AG08396 (cell line): ENCODE data around the gene ABHD12.
"Not testable (repeated sequence)": the region's sequence is repeated elsewhere in the genome, so short reads cannot be mapped to it uniquely, and the experiment has no call there.

Experiments
- DNase-seq: peaks from one replicate; pipeline ENCODE4 v3.0.0; 2012; ENCODE audit warnings: low spot score, mixed read lengths

ABHD12 gene

GRCh38 chr20:25353747-25354705 lies 36.6 kb downstream of the ABHD12 start:
- DNase-seq: no peak

GRCh38 chr20:25353353-25353746 lies 37.3 kb downstream of the ABHD12 start:
- no peak for DNase-seq

DNA sequence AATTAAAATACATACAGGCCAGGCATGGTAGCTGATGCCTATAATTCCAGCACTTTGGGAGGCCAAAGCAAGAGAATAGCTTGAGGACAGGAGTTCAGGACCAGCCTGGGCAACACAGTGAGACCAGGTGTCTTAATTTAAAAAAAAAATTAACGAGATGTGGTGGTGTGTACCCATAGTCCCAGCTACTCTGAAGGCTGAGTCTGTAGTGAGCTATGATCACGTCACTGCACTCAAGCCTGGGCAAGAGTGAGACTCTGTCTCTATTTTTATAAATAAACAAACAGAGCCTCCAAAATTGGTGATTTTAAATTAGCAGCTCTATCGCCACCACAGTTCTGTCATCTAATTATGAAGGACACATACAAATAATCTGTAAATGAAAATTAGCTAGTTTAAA lies 37.9 kb downstream of the ABHD12 start:
- no peak for DNase-seq

- DNase-seq: no peak
These were observed 39.6 kb downstream of the ABHD12 start for GRCh38 chr20:25351024-25351360.

GRCh38 chr20:25346349-25346748 lies 44.3 kb downstream of the ABHD12 start:
- no peak for DNase-seq

DNA sequence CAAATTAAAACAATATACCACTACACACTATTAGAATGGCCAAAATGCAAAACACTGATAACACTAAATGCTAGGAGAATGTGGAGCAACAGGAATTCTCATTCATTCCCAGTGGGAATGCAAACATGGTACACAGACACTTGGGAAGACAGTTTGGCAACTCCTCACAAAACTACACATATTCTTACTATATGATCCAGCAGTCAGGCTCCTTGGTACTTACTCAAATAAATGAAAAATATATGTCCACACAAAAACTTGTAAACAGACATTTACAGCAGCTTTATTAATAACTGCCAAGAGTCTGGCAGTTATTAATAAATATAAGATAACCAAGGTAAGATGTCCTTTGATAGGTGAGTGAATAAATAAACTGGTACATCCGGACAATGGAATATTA lies 44.9 kb downstream of the ABHD12 start:
- DNase-seq: no peak

- DNase-seq: no peak
These were observed 46.0 kb downstream of the ABHD12 start for GRCh38 chr20:25344634-25345033.

- no peak for DNase-seq
These were observed 48.6 kb downstream of the ABHD12 start for GRCh38 chr20:25341716-25342680.

- DNase-seq: no peak
These were observed 50.3 kb downstream of the ABHD12 start for GRCh38 chr20:25340380-25340779.

DNA sequence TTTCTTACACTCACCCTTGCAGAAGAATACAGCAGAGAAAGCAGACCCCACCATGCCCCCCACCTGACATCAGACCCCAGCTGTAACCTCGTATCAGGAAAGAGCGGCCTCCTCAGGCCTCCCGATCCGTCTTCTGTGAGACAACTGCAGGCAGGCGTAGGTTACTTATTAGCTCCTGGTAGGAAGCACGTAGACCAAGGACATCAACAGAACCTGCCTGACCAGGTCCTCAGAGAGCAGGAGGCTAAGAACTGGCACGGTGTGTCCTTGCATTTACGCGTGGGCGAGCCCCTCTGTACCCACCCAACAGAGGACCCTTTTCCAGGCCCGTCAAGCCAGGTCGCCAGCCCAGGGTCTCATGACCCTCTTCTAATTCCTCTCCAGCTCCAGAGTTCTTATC lies 51.0 kb downstream of the ABHD12 start:
- DNase-seq: no peak

DNA sequence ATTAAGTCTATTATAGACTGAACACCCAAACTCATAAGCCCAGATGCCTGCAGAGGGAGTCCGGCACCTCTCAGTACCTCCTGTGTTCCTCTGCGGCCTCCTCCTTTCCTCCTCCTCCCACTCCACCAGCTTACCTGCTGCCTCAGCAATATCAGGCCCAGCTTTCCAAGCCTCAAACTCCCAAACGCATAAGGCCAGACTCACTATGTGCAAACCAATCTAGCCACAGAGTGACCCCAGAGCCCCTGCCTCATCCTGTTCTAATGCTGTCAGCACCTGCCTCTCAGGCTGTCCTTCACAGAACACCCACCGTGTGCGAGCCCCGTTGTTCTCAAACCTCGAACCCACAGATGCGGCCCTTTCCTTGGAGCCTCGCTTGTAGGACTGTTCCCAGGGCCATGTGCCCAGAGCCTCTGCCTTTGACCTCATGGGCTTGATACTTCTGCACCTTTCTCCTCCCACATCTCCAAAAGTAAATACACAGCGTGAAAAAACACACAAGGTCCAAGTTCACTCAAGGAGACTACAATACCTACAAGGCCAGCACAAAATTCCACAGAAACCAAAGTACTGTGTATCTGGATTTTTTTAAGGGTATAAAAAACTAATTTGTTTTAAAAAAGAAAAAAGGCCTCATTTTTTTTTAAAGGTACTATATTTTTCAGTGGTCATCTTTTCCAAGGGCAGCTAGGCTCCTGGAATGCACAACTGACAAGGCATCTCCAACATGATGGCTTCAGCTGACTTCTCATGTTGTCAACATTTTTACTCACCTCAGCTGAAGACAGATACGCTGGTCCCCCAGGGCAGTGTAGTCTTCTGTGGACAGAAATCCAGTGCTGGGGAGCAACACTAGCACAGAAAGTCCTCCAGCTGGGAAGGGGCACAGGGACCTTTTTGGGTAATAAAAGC lies 52.3 kb downstream of the ABHD12 start:
- no peak for DNase-seq

DNA sequence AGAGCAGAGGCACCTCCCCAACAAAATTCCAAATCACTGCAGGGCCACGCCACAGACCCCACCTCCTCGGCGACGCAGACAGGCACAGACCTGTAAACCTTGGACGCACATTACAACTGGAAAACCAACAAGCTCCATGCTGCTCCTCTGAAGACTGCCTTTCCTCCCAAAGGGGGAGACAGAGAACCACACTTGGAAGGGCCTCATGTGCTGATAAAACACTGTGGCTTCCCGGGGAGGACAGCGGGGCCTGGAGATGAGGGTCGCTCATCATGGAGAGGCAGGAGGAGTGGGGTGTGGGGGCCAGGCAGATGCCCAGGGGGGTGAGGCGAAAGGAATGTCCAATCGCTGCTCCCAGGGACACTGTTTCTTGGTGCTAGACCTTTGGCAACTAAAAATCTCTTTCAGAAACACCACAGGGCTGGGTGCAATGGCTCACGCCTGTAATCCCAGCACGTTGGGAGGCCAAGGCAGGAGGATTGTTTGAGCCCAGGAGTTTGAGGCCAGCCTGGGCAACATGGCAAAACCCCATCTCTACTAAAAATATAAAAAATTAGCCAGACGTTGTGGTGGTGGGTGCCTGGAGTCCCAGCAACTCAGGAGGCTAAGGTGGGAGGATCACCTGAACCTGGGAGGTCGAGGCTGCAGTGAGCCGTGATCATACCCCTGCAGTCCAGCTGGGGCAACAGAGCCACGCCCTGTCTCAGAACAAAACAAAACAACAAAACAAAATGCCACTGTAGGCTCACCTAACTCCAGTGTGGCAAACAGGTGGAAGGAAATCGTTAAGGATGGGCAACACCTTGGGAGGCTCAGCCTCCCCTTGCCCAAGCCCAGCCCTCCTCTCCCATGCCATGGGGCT lies 53.8 kb downstream of the ABHD12 start:
- no peak for DNase-seq

GRCh38 chr20:25334972-25335371 lies 55.7 kb downstream of the ABHD12 start:
- DNase-seq: not testable (repeated sequence)

- no peak for DNase-seq
These were observed 61.6 kb downstream of the ABHD12 start for GRCh38 chr20:25328954-25329498.

GRCh38 chr20:25327521-25328235 lies 63.0 kb downstream of the ABHD12 start:
- DNase-seq: no peak

DNA sequence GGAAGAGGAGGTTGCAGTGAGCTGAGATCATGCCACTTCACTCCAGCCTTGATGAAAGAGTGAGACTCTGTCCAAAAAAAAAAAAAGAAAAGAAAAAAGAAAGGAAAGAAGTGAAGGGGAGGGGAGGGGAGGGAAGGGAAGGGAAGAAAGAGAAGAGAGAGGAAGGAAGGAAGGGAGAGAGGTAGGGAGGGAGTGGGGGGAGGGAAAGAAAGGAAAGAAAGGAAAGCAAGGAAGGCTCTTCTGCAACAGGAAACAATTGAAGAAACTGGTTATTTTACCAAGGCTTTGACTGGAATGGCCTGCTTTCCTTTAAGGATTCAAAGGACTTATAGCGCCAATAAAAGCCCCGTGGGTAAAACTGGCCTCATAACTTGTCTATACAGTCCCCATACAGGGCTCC lies 64.6 kb downstream of the ABHD12 start:
- DNase-seq: no peak

- no peak for DNase-seq
These were observed 65.6 kb downstream of the ABHD12 start for GRCh38 chr20:25325073-25325472.

GRCh38 chr20:25324412-25324811 lies 66.2 kb downstream of the ABHD12 start:
- no peak for DNase-seq

- DNase-seq: no peak
These were observed 67.0 kb downstream of the ABHD12 start for GRCh38 chr20:25323496-25324246.
